BJ (cell line): ENCODE measurements around the gene HTT. TPM values are rescaled to one million over a fixed set of nuclear protein-coding genes. Genes with fewer than 3 reads are reported as not detected.
"Not testable (repeated sequence)": the region's sequence is repeated elsewhere in the genome, so short reads cannot be mapped to it uniquely, and the experiment has no call there.

Experiments
- CTCF ChIA-PET: fragments of 350-600 bp; formaldehyde crosslinking; extraction: SDS; loops from one replicate; lab custom pipeline; 2021; ENCODE audit warnings: antibody characterized with exemption, inconsistent platforms; lab: Yijun Ruan, JAX
- POLR2A ChIA-PET: fragments of 300-600 bp; sonication (Branson Sonifier 250); formaldehyde crosslinking; extraction: SDS; loops from one replicate; lab custom pipeline; 2021; ENCODE audit warnings: antibody characterized with exemption; lab: Charles Lee
- DNase-seq: peaks from one replicate; pipeline ENCODE4 v3.0.0-alpha.2; 2011; ENCODE audit warnings: low read depth
- H3K27me3 ChIP-seq: 2 replicates; pipeline ENCODE4 v1.6.0; 2011; ENCODE audit warnings: low read length; ENCODE audit not compliant: control insufficient read depth, insufficient read depth
- H3K36me3 ChIP-seq: 2 replicates; pipeline ENCODE4 v1.5.1; 2011; ENCODE audit warnings: low read length; ENCODE audit not compliant: control insufficient read depth, insufficient read depth
- H3K4me3 ChIP-seq: 2 replicates; pipeline ENCODE4 v1.5.1; 2011; ENCODE audit warnings: low read depth, mild to moderate bottlenecking, control low read depth, low read length
- CTCF ChIP-seq: IDR thresholded peaks from 2 replicates; pipeline ENCODE4 v1.5.1; 2011; ENCODE audit warnings: low read depth, mild to moderate bottlenecking, control low read depth, inconsistent platforms, low read length, moderate library complexity; ENCODE audit not compliant: insufficient read depth
- polyA plus RNA-seq: library from polyadenylated mRNA; depleted of rRNA; stranded (reverse); fragments of >200 nt; gene quantifications from 2 replicates; pipeline ENCODE4 v1.2.3, GENCODE V29; 2011

The HTT gene
- polyA plus RNA-seq, 1 experiment, result 13.6 TPM

- POLR2A ChIA-PET, result no interaction called here
- no peak overlapping the region for H3K4me3 ChIP-seq
Measured at GRCh38 chr4:3046162-3046561, 28.3 kb upstream of the HTT start.

GRCh38 chr4:3046623-3047022, 27.9 kb upstream of the HTT start:
- Histone ChIP-seq H3K27me3 (0 out of 2 replicates have a peak, but pooled peaks cover 2% of the 10 kb centered on the region), H3K4me3 (no peak overlapping the region), H3K36me3 (no peaks in the 10 kb centered on the region)
- ChIA-PET CTCF (interaction anchor here (1.1 to 2.7 kb wide), 12 partner anchors 8 to 71 kb away, joined by 3 to 18 read pairs (median 4); no protein-coding TSS in a partner anchor), POLR2A (no interaction called here)
- no peak for TF ChIP-seq CTCF
- no peak for DNase-seq

More at GRCh38 chr4:3046162-3046561, 28.3 kb upstream of the HTT start:
- CTCF ChIA-PET, result interaction anchor here (1.1 to 2.7 kb wide), 10 partner anchors 9 to 70 kb away, joined by 3 to 18 read pairs (median 4); no protein-coding TSS in a partner anchor
- no peaks in the 10 kb centered on the region for H3K36me3 ChIP-seq
- no peak for DNase-seq
- TF ChIP-seq CTCF, result no peak
- 0 out of 2 replicates have a peak, but pooled peaks cover 2% of the 10 kb centered on the region for H3K27me3 ChIP-seq

GRCh38 chr4:3047464-3048286, 26.8 kb upstream of the HTT start:
- no peak for DNase-seq
- POLR2A ChIA-PET, result no interaction called here
- TF ChIP-seq CTCF, result peak; percentile 81
- H3K36me3 ChIP-seq, result no peaks in the 10 kb centered on the region
- no peak overlapping the region for H3K4me3 ChIP-seq
- CTCF ChIA-PET, result interaction anchor here (0.8 to 2.7 kb wide), 12 partner anchors 7 to 72 kb away, joined by 3 to 18 read pairs (median 4); partner anchors contain the start of genes HTT and HTT-AS
- H3K27me3 ChIP-seq, result 0 out of 2 replicates have a peak, but pooled peaks cover 2% of the 10 kb centered on the region

- H3K4me3 ChIP-seq, POLR2A ChIA-PET, DNase-seq, H3K36me3 ChIP-seq, H3K27me3 ChIP-seq: not testable (repeated sequence)
- CTCF ChIA-PET, result interaction anchor here (0.8 to 2.4 kb wide), 2 partner anchors 9 to 14 kb away, joined by 5 to 8 read pairs; no protein-coding TSS in a partner anchor
Measured at GRCh38 chr4:3051141-3051897, 23.2 kb upstream of the HTT start.

- ChIA-PET CTCF (interaction anchor here (1.1 kb wide), 2 partner anchors 7 to 11 kb away, joined by 3 to 5 read pairs; no protein-coding TSS in a partner anchor), POLR2A (no interaction called here)
- no peak for TF ChIP-seq CTCF
- no peak for DNase-seq
- Histone ChIP-seq H3K4me3 (no peak overlapping the region), H3K27me3 (0 out of 2 replicates have a peak, but pooled peaks cover 5% of the 10 kb centered on the region), H3K36me3 (no peaks in the 10 kb centered on the region)
Measured at GRCh38 chr4:3054169-3054759, 20.2 kb upstream of the HTT start.
